ENCODE data around the gene NEUROD2. TPM values are rescaled to one million over a fixed set of nuclear protein-coding genes. Genes with fewer than 3 reads are reported as not detected.
A peak's percentile ranks its signal among the peaks of the same experiment; 100 is the strongest.

Gene NEUROD2
- total RNA-seq, 1 donor from 2014 or later = not detected

DNA sequence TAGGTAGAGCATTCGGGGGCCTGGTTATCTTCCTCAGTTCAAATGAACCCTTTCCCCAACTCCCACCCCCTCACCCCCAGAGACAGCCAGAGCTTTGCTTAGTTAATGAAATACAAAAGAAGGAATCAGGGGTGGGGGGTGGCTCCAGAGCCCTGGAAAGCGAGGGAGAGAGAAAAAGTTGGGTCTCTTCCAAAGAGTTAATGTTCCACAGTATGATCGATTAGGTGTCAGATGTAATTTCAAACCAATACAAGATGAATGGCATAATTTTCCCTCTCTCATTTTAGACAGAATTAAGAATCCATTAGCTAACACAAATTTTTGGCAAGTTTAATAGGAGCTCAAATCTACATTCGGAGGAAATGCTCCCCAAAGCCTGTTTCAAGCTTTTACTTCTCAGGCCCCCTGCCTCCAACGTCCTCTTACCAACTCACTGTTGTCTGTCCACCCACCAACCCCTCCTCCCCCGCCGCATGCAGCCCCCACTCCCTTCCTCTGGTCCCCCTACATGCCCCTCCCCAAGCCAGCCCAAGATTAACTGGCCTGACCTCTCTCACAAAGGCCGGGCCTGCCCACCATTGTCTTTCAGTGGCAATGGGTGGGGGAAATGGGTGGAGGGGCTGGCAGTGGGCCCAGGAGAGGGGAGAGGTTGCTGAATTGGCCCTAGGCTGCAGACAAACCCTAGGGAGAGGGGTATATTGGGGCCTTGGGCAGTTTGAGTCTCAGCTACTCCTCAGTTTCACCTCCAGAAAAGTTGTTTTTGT is 28.2 kb downstream of the NEUROD2 start:
- no peak for DNase-seq (ENCODE audit: low read depth)
- H3K4me3 ChIP-seq (ENCODE audit: insufficient read depth, low read depth, low read length) = no peak overlapping the region
- H3K36me3 Mint-ChIP-seq (ENCODE audit: low read depth, unreplicated experiment) = peaks cover 2% of the 10 kb centered on the region
- H3K4me1 Mint-ChIP-seq (ENCODE audit: low read depth, unreplicated experiment) = no peaks in the 10 kb centered on the region
- H3K36me3 ChIP-seq (ENCODE audit: insufficient read depth, low read length) = no peaks in the 10 kb centered on the region
- peaks cover 3% of the 10 kb centered on the region for H3K9me3 Mint-ChIP-seq (ENCODE audit: unreplicated experiment)
- no peak overlapping the region for H3K4me2 ChIP-seq (ENCODE audit: low read length)
- H3K9me3 ChIP-seq (ENCODE audit: insufficient read depth, low read depth, low read length) = no peaks in the 10 kb centered on the region
- TF ChIP-seq EZH2 (IDR thresholded peaks at IDR 0.05; ENCODE audit: insufficient read depth, low read length) = no peak
- TF ChIP-seq CTCF (IDR thresholded peaks at IDR 0.05; ENCODE audit: insufficient read depth, low read depth, low read length) = no peak
- peaks cover 20% of the 10 kb centered on the region for H3K27me3 ChIP-seq (ENCODE audit: insufficient read depth, low read length)
- H3K79me2 ChIP-seq (ENCODE audit: insufficient read depth, low read length) = no peaks in the 10 kb centered on the region
- FAIRE-seq = no peak
- no peak overlapping the region for H3K9ac ChIP-seq (ENCODE audit: low read length)
- no peak overlapping the region for H3K27ac ChIP-seq (ENCODE audit: low read depth, low read length)
- peaks cover 53% of the 10 kb centered on the region for H3K27me3 Mint-ChIP-seq (ENCODE audit: low read depth, unreplicated experiment)
- H4K20me1 ChIP-seq (ENCODE audit: insufficient read depth, low read length) = no peaks in the 10 kb centered on the region
- no peak overlapping the region for H3K4me3 Mint-ChIP-seq (ENCODE audit: unreplicated experiment)
- no peak overlapping the region for H3K27ac Mint-ChIP-seq (ENCODE audit: unreplicated experiment)
- H3K4me1 ChIP-seq (ENCODE audit: insufficient read depth, low read length) = no peaks in the 10 kb centered on the region
- no peak overlapping the region for H2AFZ ChIP-seq (ENCODE audit: low read depth, low read length)

- Histone ChIP-seq H2AFZ (ENCODE audit: low read depth, low read length) (no peak overlapping the region), H3K27ac (ENCODE audit: low read depth, low read length) (no peak overlapping the region), H3K36me3 (ENCODE audit: insufficient read depth, low read length) (no peaks in the 10 kb centered on the region), H3K79me2 (ENCODE audit: insufficient read depth, low read length) (no peaks in the 10 kb centered on the region), H3K4me3 (ENCODE audit: insufficient read depth, low read depth, low read length) (no peak overlapping the region), H4K20me1 (ENCODE audit: insufficient read depth, low read length) (no peaks in the 10 kb centered on the region), H3K4me2 (ENCODE audit: low read length) (no peak overlapping the region), H3K4me1 (ENCODE audit: insufficient read depth, low read length) (peaks cover 4% of the 10 kb centered on the region), H3K9me3 (ENCODE audit: insufficient read depth, low read depth, low read length) (no peaks in the 10 kb centered on the region), H3K9ac (ENCODE audit: low read length) (no peak overlapping the region), H3K27me3 (ENCODE audit: insufficient read depth, low read length) (peaks cover 14% of the 10 kb centered on the region)
- Mint-ChIP-seq H3K36me3 (ENCODE audit: low read depth, unreplicated experiment) (peaks cover 2% of the 10 kb centered on the region), H3K27ac (ENCODE audit: unreplicated experiment) (no peak overlapping the region), H3K4me3 (ENCODE audit: unreplicated experiment) (no peak overlapping the region), H3K4me1 (ENCODE audit: low read depth, unreplicated experiment) (peaks cover 2% of the 10 kb centered on the region), H3K27me3 (ENCODE audit: low read depth, unreplicated experiment) (peaks cover 45% of the 10 kb centered on the region), H3K9me3 (ENCODE audit: unreplicated experiment) (no peaks in the 10 kb centered on the region)
- no peak for FAIRE-seq
- no peak for DNase-seq (ENCODE audit: low read depth)
- TF ChIP-seq EZH2 (IDR thresholded peaks at IDR 0.05; ENCODE audit: insufficient read depth, low read length) (no peak), CTCF (IDR thresholded peaks at IDR 0.05; ENCODE audit: insufficient read depth, low read depth, low read length) (no peak)
Observed at GRCh38 chr17:39578272-39578671, 29.4 kb downstream of the NEUROD2 start.

GRCh38 chr17:39576187-39576586 is 31.5 kb downstream of the NEUROD2 start:
- Histone ChIP-seq H3K4me3 (ENCODE audit: insufficient read depth, low read depth, low read length) (no peak overlapping the region), H3K4me2 (ENCODE audit: low read length) (no peak overlapping the region), H3K27ac (ENCODE audit: low read depth, low read length) (no peak overlapping the region), H3K9me3 (ENCODE audit: insufficient read depth, low read depth, low read length) (no peaks in the 10 kb centered on the region), H2AFZ (ENCODE audit: low read depth, low read length) (no peak overlapping the region), H3K27me3 (ENCODE audit: insufficient read depth, low read length) (peaks cover 11% of the 10 kb centered on the region), H3K4me1 (ENCODE audit: insufficient read depth, low read length) (peaks cover 4% of the 10 kb centered on the region), H4K20me1 (ENCODE audit: insufficient read depth, low read length) (no peaks in the 10 kb centered on the region), H3K36me3 (ENCODE audit: insufficient read depth, low read length) (no peaks in the 10 kb centered on the region), H3K79me2 (ENCODE audit: insufficient read depth, low read length) (no peaks in the 10 kb centered on the region), H3K9ac (ENCODE audit: low read length) (no peak overlapping the region)
- Mint-ChIP-seq H3K36me3 (ENCODE audit: low read depth, unreplicated experiment) (peaks cover 9% of the 10 kb centered on the region), H3K4me1 (ENCODE audit: low read depth, unreplicated experiment) (peaks cover 2% of the 10 kb centered on the region), H3K4me3 (ENCODE audit: unreplicated experiment) (no peak overlapping the region), H3K27ac (ENCODE audit: unreplicated experiment) (no peak overlapping the region), H3K27me3 (ENCODE audit: low read depth, unreplicated experiment) (peaks cover 33% of the 10 kb centered on the region), H3K9me3 (ENCODE audit: unreplicated experiment) (no peaks in the 10 kb centered on the region)
- DNase-seq (ENCODE audit: low read depth) = no peak
- FAIRE-seq = no peak
- peak; percentile 55 for TF ChIP-seq CTCF (IDR thresholded peaks at IDR 0.05; ENCODE audit: insufficient read depth, low read depth, low read length)
- TF ChIP-seq EZH2 (IDR thresholded peaks at IDR 0.05; ENCODE audit: insufficient read depth, low read length) = no peak

Data from astrocyte (in vitro differentiated cells and primary cell).